Panc1 (cell line): ENCODE measurements around the gene KLHL35. TPM values are rescaled to one million over a fixed set of nuclear protein-coding genes. Genes with fewer than 3 reads are reported as not detected.

Experiments used
- ATAC-seq: fragments of 200-7000 bp; cut with Tn5 transposase; 2 replicates; pipeline ENCODE4 v1.9.1; 2020; ENCODE audit warnings: mild to moderate bottlenecking, moderate library complexity
- BruUV-seq: library from RNA; stranded (reverse); fragments of 400-500 nt; replicated peaks from 2 replicates; lab custom pipeline; 2021; lab: Mats Ljungman, UMichigan
- CTCF ChIA-PET: fragments of 300-600 bp; sonication (Branson Sonifier 250); formaldehyde crosslinking; loops from one replicate; lab custom pipeline; 2022; ENCODE audit warnings: antibody characterized with exemption; lab: Charles Lee
- POLR2A ChIA-PET: fragments of 300-600 bp; sonication (Branson Sonifier 250); formaldehyde crosslinking; loops from one replicate; lab custom pipeline; 2022; ENCODE audit warnings: antibody characterized with exemption; lab: Charles Lee
- DNase-seq: peaks from one replicate; pipeline ENCODE4 v3.0.0-alpha.2; 2010; ENCODE audit warnings: low read depth, low spot score
- H3K27ac ChIP-seq: 2 replicates; pipeline ENCODE4 v1.5.1; 2011; ENCODE audit warnings: mild to moderate bottlenecking, low read length, inconsistent platforms
- H3K27me3 ChIP-seq: fragments of 200-500 bp; sonication (Bioruptor generic); 2 replicates; pipeline ENCODE4 v1.6.0; 2014; ENCODE audit warnings: low read length, inconsistent platforms; ENCODE audit not compliant: control insufficient read depth, insufficient read depth
- H3K36me3 ChIP-seq: fragments of 200-500 bp; sonication (Bioruptor generic); 2 replicates; pipeline ENCODE4 v1.5.1; 2014; ENCODE audit warnings: inconsistent platforms, mild to moderate bottlenecking, low read length, moderate library complexity; ENCODE audit not compliant: control insufficient read depth, insufficient read depth
- H3K4me1 ChIP-seq: 2 replicates; pipeline ENCODE4 v1.5.1; 2011; ENCODE audit warnings: inconsistent platforms, mild to moderate bottlenecking, low read length, moderate library complexity; ENCODE audit not compliant: control insufficient read depth, insufficient read depth
- H3K4me3 ChIP-seq, 2 experiments: 2 replicates each; pipeline ENCODE4 v1.5.1; 2011 to 2012; ENCODE audit warnings: low read depth in 2 of 2, low read length in 2 of 2, mild to moderate bottlenecking in 2 of 2, inconsistent platforms in 1 of 2, moderate library complexity in 1 of 2
- H3K9me3 ChIP-seq: fragments of 200-500 bp; sonication (Bioruptor generic); 2 replicates; pipeline ENCODE4 v1.5.1; 2014; ENCODE audit warnings: low read depth, mild to moderate bottlenecking, inconsistent platforms, low read length, moderate library complexity; ENCODE audit not compliant: control insufficient read depth, insufficient read depth
- CTCF ChIP-seq: fragments of 450-650 bp; IDR thresholded peaks from 2 replicates; pipeline ENCODE4 v1.5.1; 2017; ENCODE audit warnings: mild to moderate bottlenecking
- POLR2AphosphoS5 ChIP-seq: IDR thresholded peaks from 2 replicates; pipeline ENCODE4 v1.6.1; 2012; ENCODE audit warnings: mild to moderate bottlenecking, low read depth, low read length, moderate library complexity
- REST ChIP-seq, 2 experiments: IDR thresholded peaks; 2 replicates each; pipeline ENCODE4 v1.6.1; 2011 to 2012; ENCODE audit warnings: low read depth in 2 of 2, control low read depth in 1 of 2, low read length in 1 of 2, mild to moderate bottlenecking in 1 of 2, moderate library complexity in 1 of 2; ENCODE audit not compliant: insufficient read depth in 1 of 2
- SIN3A ChIP-seq: IDR thresholded peaks from 2 replicates; pipeline ENCODE4 v1.6.1; 2012; ENCODE audit warnings: low read depth, mild to moderate bottlenecking, low read length, moderate library complexity, borderline replicate concordance; ENCODE audit not compliant: insufficient read depth
- TCF7L2 ChIP-seq: IDR thresholded peaks from 2 replicates; pipeline ENCODE4 v1.6.1; 2011; ENCODE audit warnings: mild to moderate bottlenecking, low read depth, low read length, inconsistent platforms
- in situ Hi-C: cut with HindIII; loops from 2 replicates; pipeline ENCODE4 v1.10.0; 2016; ENCODE audit warnings: low sequenced_read_pairs, low pct_unique_long_range_greater_than_20kb
- intact Hi-C: fragments of 100-400 bp; cut with micrococcal nuclease; formaldehyde crosslinking; loops from one replicate; pipeline ENCODE4 v1.10.0; 2022; ENCODE audit not compliant: unreplicated experiment
- total RNA-seq: library from RNA; stranded (reverse); gene quantifications from one replicate; pipeline ENCODE4 v1.2.1, GENCODE V29; 2021; ENCODE audit not compliant: unreplicated experiment

KLHL35 gene
- total RNA-seq, 1 experiment from 2014 or later = 10.9 TPM

GRCh38 chr11:75428989-75429640, 3.9 kb downstream of the KLHL35 start:
- in situ Hi-C loops (no loop called here), intact Hi-C loops (no loop called here)
- DNase-seq (no peak), ATAC-seq (no peak)
- no peaks in the 10 kb centered on the region for H3K36me3 ChIP-seq
- no peaks in the 10 kb centered on the region for H3K9me3 ChIP-seq
- H3K4me1 ChIP-seq = peaks cover 20% of the 10 kb centered on the region
- ChIA-PET POLR2A (no interaction called here), CTCF (no interaction called here)
- peak overlapping the region; percentile 30 for H3K27ac ChIP-seq
- no TSS peak for BruUV-seq
- TF ChIP-seq REST (IDR thresholded peaks at IDR 0.05; ENCODE audit: insufficient read depth in 1 of 2, low read depth in 2 of 2, low read length in 1 of 2) = no peak
- no peak for TF ChIP-seq POLR2AphosphoS5
- no peaks in the 10 kb centered on the region for H3K27me3 ChIP-seq
- H3K4me3 ChIP-seq = peak overlapping the region; percentile 36 to 55

GRCh38 chr11:75428281-75428724, 4.7 kb downstream of the KLHL35 start:
- BruUV-seq = no TSS peak
- CTCF ChIA-PET = interaction anchor here (0.8 kb wide), 1 partner anchor 12 kb away, joined by 5 read pairs; no protein-coding TSS in a partner anchor
- peak; percentile 73 for ATAC-seq

DNA sequence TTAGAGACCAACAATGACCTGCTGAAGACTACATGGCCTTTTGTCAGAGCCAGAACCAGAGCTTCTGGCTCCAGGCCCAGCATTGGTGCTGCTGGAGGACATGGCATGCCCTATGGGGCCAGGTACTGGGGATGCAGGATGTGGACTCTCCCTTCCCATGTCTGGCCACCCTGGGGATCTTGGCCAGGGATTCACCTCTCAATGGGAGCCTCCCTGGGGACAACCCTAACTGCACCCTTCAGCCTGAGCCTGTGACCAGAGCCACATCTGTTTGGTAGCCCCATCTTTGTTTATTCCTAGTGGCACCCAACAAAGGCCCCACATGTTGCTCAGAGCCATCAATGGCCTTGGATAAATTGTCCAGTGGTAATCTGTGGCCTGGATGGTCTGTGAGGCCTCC, 5.8 kb downstream of the KLHL35 start:
- Histone ChIP-seq H3K27me3 (no peaks in the 10 kb centered on the region), H3K4me1 (peaks cover 29% of the 10 kb centered on the region), H3K4me3 (no peak overlapping the region), H3K9me3 (no peaks in the 10 kb centered on the region), H3K36me3 (no peaks in the 10 kb centered on the region), H3K27ac (peak overlapping the region; percentile 53; the same call in 1 of the 2 replicates)
- POLR2A ChIA-PET = no interaction called here
- no peak for ATAC-seq
- in situ Hi-C loops = no loop called here
- intact Hi-C loops = no loop called here
- TF ChIP-seq REST (IDR thresholded peaks at IDR 0.05; ENCODE audit: insufficient read depth in 1 of 2, low read depth in 2 of 2, low read length in 1 of 2) (no peak), SIN3A (no peak), CTCF (no peak), TCF7L2 (no peak), POLR2AphosphoS5 (no peak)
- BruUV-seq = no TSS peak
- CTCF ChIA-PET = interaction anchor here (0.6 kb wide), 1 partner anchor 19 kb away, joined by 3 read pairs; no protein-coding TSS in a partner anchor
- DNase-seq = no peak

More at GRCh38 chr11:75428281-75428724, 4.7 kb downstream of the KLHL35 start:
- TF ChIP-seq TCF7L2 = no peak
- peak; percentile 68; the same call in 1 of the 2 replicates for TF ChIP-seq POLR2AphosphoS5
- POLR2A ChIA-PET = interaction anchor here (0.6 kb wide), 1 partner anchor 150 kb away, joined by 3 read pairs; no protein-coding TSS in a partner anchor
- no peaks in the 10 kb centered on the region for H3K27me3 ChIP-seq
- H3K4me3 ChIP-seq = peak overlapping the region; percentile 36 to 55
- intact Hi-C loops (no loop called here), in situ Hi-C loops (no loop called here)
- DNase-seq = no peak
- no peaks in the 10 kb centered on the region for H3K9me3 ChIP-seq
- H3K4me1 ChIP-seq = peaks cover 20% of the 10 kb centered on the region
- peak overlapping the region; percentile 30 for H3K27ac ChIP-seq
- no peaks in the 10 kb centered on the region for H3K36me3 ChIP-seq
